WTC11 (cell line): ENCODE measurements around the gene HMGB2. TPM values are rescaled to one million over a fixed set of nuclear protein-coding genes. Genes with fewer than 3 reads are reported as not detected.

Source experiments
- ATAC-seq: fragments of 200-7000 bp; cut with Tn5 transposase; 2 replicates; pipeline ENCODE4 v1.10.0; 2021; ENCODE audit warnings: mild to moderate bottlenecking, moderate library complexity
- CTCF ChIA-PET: fragments of 300-600 bp; sonication (Branson Sonifier 250); formaldehyde crosslinking; loops from one replicate; lab custom pipeline; 2021; ENCODE audit warnings: antibody characterized with exemption; lab: Charles Lee
- POLR2A ChIA-PET: fragments of 350-600 bp; sonication (Branson Sonifier 250); formaldehyde crosslinking; loops from one replicate; lab custom pipeline; 2021; ENCODE audit warnings: antibody characterized with exemption; lab: Charles Lee
- DNase-seq: peaks from one replicate; pipeline ENCODE4 v3.0.0; 2021; ENCODE audit warnings: low spot score
- H3K27ac Mint-ChIP-seq: 2 replicates; pipeline ENCODE4 v1.8.0; 2021; ENCODE audit warnings: mixed read lengths
- H3K27me3 Mint-ChIP-seq: 2 replicates; pipeline ENCODE4 v1.8.0; 2021; ENCODE audit warnings: low read depth, mild to moderate bottlenecking, moderate library complexity, mixed read lengths
- H3K36me3 Mint-ChIP-seq: 2 replicates; pipeline ENCODE4 v1.8.0; 2021; ENCODE audit warnings: mixed read lengths
- H3K4me1 Mint-ChIP-seq: 2 replicates; pipeline ENCODE4 v1.8.0; 2022; ENCODE audit warnings: mixed read lengths
- H3K4me3 Mint-ChIP-seq: 2 replicates; pipeline ENCODE4 v1.8.0; 2021; ENCODE audit warnings: mild to moderate bottlenecking, moderate library complexity, mixed read lengths
- H3K9me3 Mint-ChIP-seq: 2 replicates; pipeline ENCODE4 v1.8.0; 2021; ENCODE audit warnings: mixed read lengths
- ESRRA ChIP-seq: sonication (generic); formaldehyde crosslinking; IDR thresholded peaks from 2 replicates; pipeline ENCODE4 v1.8.1; 2022; ENCODE audit warnings: mild to moderate bottlenecking, missing genetic modification reagents, borderline replicate concordance
- KAT7 ChIP-seq: sonication (generic); formaldehyde crosslinking; IDR thresholded peaks from 2 replicates; pipeline ENCODE4 v1.8.1; 2023; ENCODE audit warnings: missing genetic modification reagents, mild to moderate bottlenecking, borderline replicate concordance
- NR2C2 ChIP-seq: sonication (generic); formaldehyde crosslinking; IDR thresholded peaks from 2 replicates; pipeline ENCODE4 v1.8.0; 2022; ENCODE audit warnings: mild to moderate bottlenecking, missing genetic modification reagents
- NR3C1 ChIP-seq: sonication (generic); formaldehyde crosslinking; conservative IDR thresholded peaks from 2 replicates; pipeline ENCODE4 v1.8.1; 2023; ENCODE audit warnings: low read depth, mild to moderate bottlenecking, missing genetic modification reagents
- SMAD3 ChIP-seq: sonication (generic); formaldehyde crosslinking; IDR thresholded peaks from 2 replicates; pipeline ENCODE4 v1.8.0; 2022; ENCODE audit warnings: missing genetic modification reagents, mild to moderate bottlenecking, borderline replicate concordance
- SMAD4 ChIP-seq: sonication (generic); formaldehyde crosslinking; IDR thresholded peaks from 2 replicates; pipeline ENCODE4 v1.8.0; 2022; ENCODE audit warnings: mild to moderate bottlenecking, missing genetic modification reagents
- ZBTB21 ChIP-seq: sonication (generic); formaldehyde crosslinking; IDR thresholded peaks from 2 replicates; pipeline ENCODE4 v1.8.1; 2023; ENCODE audit warnings: mild to moderate bottlenecking, missing genetic modification reagents, borderline replicate concordance
- ZNF138 ChIP-seq: sonication (generic); formaldehyde crosslinking; conservative IDR thresholded peaks from 2 replicates; pipeline ENCODE4 v1.8.1; 2022; ENCODE audit warnings: mild to moderate bottlenecking, moderate library complexity, missing genetic modification reagents
- ZNF317 ChIP-seq: sonication (generic); formaldehyde crosslinking; IDR thresholded peaks from 2 replicates; pipeline ENCODE4 v1.8.1; 2023; ENCODE audit warnings: low read depth, mild to moderate bottlenecking, moderate library complexity, missing genetic modification reagents, borderline replicate concordance
- total RNA-seq: library from RNA; stranded (reverse); gene quantifications from 3 replicates; pipeline ENCODE4 v1.2.3, GENCODE V29; 2021
- TF ChIP-seq, protein P1 (sequence below): sonication (generic); formaldehyde crosslinking; IDR thresholded peaks from 2 replicates; pipeline ENCODE4 v1.8.1; 2022; ENCODE audit warnings: low read depth, missing genetic modification reagents, borderline replicate concordance
- TF ChIP-seq, protein P2 (sequence below): sonication (generic); formaldehyde crosslinking; IDR thresholded peaks from 2 replicates; pipeline ENCODE4 v1.8.1; 2022; ENCODE audit warnings: mild to moderate bottlenecking, missing genetic modification reagents, moderate library complexity, borderline replicate concordance
- TF ChIP-seq, protein P3 (sequence below): sonication (generic); formaldehyde crosslinking; IDR thresholded peaks from 2 replicates; pipeline ENCODE4 v1.8.0; 2023; ENCODE audit warnings: missing genetic modification reagents, mild to moderate bottlenecking, borderline replicate concordance
- TF ChIP-seq, protein P4 (sequence below): sonication (generic); formaldehyde crosslinking; IDR thresholded peaks from 2 replicates; pipeline ENCODE4 v1.8.0; 2022; ENCODE audit warnings: mild to moderate bottlenecking, missing genetic modification reagents
- TF ChIP-seq, protein P5 (sequence below): sonication (generic); formaldehyde crosslinking; conservative IDR thresholded peaks from 2 replicates; pipeline ENCODE4 v1.8.1; 2023; ENCODE audit warnings: mild to moderate bottlenecking, low read depth, missing genetic modification reagents, moderate library complexity
- TF ChIP-seq, protein P6 (sequence below): sonication (generic); formaldehyde crosslinking; IDR thresholded peaks from 2 replicates; pipeline ENCODE4 v1.8.0; 2022; ENCODE audit warnings: mild to moderate bottlenecking, missing genetic modification reagents
- TF ChIP-seq, protein P7 (sequence below): sonication (generic); formaldehyde crosslinking; IDR thresholded peaks from 2 replicates; pipeline ENCODE4 v1.8.1; 2022; ENCODE audit warnings: missing genetic modification reagents, borderline replicate concordance
- TF ChIP-seq, protein P8 (sequence below): sonication (generic); formaldehyde crosslinking; IDR thresholded peaks from 2 replicates; pipeline ENCODE4 v1.8.1; 2023; ENCODE audit warnings: mild to moderate bottlenecking, missing genetic modification reagents
- TF ChIP-seq, protein P9 (sequence below): sonication (generic); formaldehyde crosslinking; IDR thresholded peaks from 2 replicates; pipeline ENCODE4 v1.8.0; 2022; ENCODE audit warnings: mild to moderate bottlenecking, missing genetic modification reagents

Gene HMGB2
- total RNA-seq, 1 experiment from 2014 or later, result 279 TPM

DNA sequence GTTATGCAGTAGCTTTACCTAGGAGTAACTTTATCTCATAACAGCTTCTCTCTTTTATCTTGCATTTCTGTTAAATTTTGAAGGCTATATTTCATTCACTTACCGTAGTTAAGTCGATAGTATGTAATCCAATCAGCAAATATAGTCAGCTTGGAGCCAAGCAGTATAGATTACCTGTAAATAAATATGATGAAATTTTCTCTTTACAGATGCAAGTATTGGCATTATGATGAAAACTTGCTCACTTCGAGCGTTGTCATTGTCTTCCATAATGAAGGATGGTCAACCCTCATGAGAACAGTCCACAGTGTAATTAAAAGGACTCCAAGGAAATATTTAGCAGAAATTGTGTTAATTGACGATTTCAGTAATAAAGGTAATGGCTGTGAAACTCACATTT is 42.3 kb downstream of the HMGB2 start (continued):
- TF ChIP-seq, protein P1, sequence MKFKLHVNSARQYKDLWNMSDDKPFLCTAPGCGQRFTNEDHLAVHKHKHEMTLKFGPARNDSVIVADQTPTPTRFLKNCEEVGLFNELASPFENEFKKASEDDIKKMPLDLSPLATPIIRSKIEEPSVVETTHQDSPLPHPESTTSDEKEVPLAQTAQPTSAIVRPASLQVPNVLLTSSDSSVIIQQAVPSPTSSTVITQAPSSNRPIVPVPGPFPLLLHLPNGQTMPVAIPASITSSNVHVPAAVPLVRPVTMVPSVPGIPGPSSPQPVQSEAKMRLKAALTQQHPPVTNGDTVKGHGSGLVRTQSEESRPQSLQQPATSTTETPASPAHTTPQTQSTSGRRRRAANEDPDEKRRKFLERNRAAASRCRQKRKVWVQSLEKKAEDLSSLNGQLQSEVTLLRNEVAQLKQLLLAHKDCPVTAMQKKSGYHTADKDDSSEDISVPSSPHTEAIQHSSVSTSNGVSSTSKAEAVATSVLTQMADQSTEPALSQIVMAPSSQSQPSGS (CRISPR knock-in tag), result no peak
- TF ChIP-seq SMAD4 (CRISPR knock-in tag) (no peak), ZBTB21 (no peak), ZNF317 (CRISPR knock-in tag) (no peak), SMAD3 (CRISPR knock-in tag) (no peak), KAT7 (CRISPR knock-in tag) (no peak), NR2C2 (CRISPR knock-in tag) (no peak), NR3C1 (CRISPR knock-in tag) (no peak)

DNA sequence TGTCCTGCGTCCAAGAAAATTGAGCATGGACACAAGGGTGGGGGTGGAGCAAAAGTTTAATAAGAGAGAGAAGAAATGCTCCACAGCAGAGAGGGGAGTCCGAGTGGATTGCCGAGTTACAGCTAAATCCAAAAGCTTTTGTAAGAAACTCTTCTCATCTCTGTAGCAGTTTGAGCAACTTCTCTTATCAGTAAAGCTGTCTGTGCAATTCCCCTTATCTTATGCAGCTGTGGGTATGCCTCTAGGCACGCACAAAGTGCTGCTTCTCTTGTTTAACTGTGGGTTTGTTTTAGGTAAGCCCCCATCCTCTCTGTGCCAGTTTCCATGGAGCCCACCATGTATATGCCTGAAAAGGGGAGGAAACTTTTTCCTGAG is 44.8 kb downstream of the HMGB2 start:
- ChIA-PET POLR2A (no interaction called here), CTCF (interaction anchor here (0.8 to 5.3 kb wide), 2 partner anchors 12 to 276 kb away, joined by 3 to 57 read pairs; no protein-coding TSS in a partner anchor)
- H3K4me1 Mint-ChIP-seq, result peaks cover 2% of the 10 kb centered on the region; the same call in 1 of the 2 replicates
- H3K4me3 Mint-ChIP-seq, result no peak overlapping the region
- H3K27me3 Mint-ChIP-seq, result no peaks in the 10 kb centered on the region; the same call in 1 of the 2 replicates
- peaks cover 40% of the 10 kb centered on the region for H3K9me3 Mint-ChIP-seq
- peaks cover 40% of the 10 kb centered on the region for H3K36me3 Mint-ChIP-seq
- ATAC-seq (no peak), DNase-seq (no peak)
- no peak overlapping the region for H3K27ac Mint-ChIP-seq
- TF ChIP-seq, protein P2, sequence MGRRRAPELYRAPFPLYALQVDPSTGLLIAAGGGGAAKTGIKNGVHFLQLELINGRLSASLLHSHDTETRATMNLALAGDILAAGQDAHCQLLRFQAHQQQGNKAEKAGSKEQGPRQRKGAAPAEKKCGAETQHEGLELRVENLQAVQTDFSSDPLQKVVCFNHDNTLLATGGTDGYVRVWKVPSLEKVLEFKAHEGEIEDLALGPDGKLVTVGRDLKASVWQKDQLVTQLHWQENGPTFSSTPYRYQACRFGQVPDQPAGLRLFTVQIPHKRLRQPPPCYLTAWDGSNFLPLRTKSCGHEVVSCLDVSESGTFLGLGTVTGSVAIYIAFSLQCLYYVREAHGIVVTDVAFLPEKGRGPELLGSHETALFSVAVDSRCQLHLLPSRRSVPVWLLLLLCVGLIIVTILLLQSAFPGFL (CRISPR knock-in tag), result no peak
- TF ChIP-seq, protein P3, sequence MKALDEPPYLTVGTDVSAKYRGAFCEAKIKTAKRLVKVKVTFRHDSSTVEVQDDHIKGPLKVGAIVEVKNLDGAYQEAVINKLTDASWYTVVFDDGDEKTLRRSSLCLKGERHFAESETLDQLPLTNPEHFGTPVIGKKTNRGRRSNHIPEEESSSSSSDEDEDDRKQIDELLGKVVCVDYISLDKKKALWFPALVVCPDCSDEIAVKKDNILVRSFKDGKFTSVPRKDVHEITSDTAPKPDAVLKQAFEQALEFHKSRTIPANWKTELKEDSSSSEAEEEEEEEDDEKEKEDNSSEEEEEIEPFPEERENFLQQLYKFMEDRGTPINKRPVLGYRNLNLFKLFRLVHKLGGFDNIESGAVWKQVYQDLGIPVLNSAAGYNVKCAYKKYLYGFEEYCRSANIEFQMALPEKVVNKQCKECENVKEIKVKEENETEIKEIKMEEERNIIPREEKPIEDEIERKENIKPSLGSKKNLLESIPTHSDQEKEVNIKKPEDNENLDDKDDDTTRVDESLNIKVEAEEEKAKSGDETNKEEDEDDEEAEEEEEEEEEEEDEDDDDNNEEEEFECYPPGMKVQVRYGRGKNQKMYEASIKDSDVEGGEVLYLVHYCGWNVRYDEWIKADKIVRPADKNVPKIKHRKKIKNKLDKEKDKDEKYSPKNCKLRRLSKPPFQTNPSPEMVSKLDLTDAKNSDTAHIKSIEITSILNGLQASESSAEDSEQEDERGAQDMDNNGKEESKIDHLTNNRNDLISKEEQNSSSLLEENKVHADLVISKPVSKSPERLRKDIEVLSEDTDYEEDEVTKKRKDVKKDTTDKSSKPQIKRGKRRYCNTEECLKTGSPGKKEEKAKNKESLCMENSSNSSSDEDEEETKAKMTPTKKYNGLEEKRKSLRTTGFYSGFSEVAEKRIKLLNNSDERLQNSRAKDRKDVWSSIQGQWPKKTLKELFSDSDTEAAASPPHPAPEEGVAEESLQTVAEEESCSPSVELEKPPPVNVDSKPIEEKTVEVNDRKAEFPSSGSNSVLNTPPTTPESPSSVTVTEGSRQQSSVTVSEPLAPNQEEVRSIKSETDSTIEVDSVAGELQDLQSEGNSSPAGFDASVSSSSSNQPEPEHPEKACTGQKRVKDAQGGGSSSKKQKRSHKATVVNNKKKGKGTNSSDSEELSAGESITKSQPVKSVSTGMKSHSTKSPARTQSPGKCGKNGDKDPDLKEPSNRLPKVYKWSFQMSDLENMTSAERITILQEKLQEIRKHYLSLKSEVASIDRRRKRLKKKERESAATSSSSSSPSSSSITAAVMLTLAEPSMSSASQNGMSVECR (CRISPR knock-in tag), result no peak
- TF ChIP-seq, protein P4, sequence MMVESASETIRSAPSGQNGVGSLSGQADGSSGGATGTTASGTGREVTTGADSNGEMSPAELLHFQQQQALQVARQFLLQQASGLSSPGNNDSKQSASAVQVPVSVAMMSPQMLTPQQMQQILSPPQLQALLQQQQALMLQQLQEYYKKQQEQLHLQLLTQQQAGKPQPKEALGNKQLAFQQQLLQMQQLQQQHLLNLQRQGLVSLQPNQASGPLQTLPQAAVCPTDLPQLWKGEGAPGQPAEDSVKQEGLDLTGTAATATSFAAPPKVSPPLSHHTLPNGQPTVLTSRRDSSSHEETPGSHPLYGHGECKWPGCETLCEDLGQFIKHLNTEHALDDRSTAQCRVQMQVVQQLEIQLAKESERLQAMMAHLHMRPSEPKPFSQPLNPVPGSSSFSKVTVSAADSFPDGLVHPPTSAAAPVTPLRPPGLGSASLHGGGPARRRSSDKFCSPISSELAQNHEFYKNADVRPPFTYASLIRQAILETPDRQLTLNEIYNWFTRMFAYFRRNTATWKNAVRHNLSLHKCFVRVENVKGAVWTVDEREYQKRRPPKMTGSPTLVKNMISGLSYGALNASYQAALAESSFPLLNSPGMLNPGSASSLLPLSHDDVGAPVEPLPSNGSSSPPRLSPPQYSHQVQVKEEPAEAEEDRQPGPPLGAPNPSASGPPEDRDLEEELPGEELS, result no peak
- TF ChIP-seq KAT7 (CRISPR knock-in tag) (no peak), ESRRA (CRISPR knock-in tag) (no peak), ZNF138 (CRISPR knock-in tag) (no peak), NR2C2 (CRISPR knock-in tag) (no peak)
- TF ChIP-seq, protein P5, sequence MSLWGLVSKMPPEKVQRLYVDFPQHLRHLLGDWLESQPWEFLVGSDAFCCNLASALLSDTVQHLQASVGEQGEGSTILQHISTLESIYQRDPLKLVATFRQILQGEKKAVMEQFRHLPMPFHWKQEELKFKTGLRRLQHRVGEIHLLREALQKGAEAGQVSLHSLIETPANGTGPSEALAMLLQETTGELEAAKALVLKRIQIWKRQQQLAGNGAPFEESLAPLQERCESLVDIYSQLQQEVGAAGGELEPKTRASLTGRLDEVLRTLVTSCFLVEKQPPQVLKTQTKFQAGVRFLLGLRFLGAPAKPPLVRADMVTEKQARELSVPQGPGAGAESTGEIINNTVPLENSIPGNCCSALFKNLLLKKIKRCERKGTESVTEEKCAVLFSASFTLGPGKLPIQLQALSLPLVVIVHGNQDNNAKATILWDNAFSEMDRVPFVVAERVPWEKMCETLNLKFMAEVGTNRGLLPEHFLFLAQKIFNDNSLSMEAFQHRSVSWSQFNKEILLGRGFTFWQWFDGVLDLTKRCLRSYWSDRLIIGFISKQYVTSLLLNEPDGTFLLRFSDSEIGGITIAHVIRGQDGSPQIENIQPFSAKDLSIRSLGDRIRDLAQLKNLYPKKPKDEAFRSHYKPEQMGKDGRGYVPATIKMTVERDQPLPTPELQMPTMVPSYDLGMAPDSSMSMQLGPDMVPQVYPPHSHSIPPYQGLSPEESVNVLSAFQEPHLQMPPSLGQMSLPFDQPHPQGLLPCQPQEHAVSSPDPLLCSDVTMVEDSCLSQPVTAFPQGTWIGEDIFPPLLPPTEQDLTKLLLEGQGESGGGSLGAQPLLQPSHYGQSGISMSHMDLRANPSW, result no peak
- TF ChIP-seq, protein P6, sequence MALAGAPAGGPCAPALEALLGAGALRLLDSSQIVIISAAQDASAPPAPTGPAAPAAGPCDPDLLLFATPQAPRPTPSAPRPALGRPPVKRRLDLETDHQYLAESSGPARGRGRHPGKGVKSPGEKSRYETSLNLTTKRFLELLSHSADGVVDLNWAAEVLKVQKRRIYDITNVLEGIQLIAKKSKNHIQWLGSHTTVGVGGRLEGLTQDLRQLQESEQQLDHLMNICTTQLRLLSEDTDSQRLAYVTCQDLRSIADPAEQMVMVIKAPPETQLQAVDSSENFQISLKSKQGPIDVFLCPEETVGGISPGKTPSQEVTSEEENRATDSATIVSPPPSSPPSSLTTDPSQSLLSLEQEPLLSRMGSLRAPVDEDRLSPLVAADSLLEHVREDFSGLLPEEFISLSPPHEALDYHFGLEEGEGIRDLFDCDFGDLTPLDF (CRISPR knock-in tag), result no peak
- TF ChIP-seq, protein P7, sequence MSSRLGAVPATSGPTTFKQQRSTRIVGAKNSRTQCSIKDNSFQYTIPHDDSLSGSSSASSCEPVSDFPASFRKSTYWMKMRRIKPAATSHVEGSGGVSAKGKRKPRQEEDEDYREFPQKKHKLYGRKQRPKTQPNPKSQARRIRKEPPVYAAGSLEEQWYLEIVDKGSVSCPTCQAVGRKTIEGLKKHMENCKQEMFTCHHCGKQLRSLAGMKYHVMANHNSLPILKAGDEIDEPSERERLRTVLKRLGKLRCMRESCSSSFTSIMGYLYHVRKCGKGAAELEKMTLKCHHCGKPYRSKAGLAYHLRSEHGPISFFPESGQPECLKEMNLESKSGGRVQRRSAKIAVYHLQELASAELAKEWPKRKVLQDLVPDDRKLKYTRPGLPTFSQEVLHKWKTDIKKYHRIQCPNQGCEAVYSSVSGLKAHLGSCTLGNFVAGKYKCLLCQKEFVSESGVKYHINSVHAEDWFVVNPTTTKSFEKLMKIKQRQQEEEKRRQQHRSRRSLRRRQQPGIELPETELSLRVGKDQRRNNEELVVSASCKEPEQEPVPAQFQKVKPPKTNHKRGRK (CRISPR knock-in tag), result no peak
- TF ChIP-seq, protein P8, sequence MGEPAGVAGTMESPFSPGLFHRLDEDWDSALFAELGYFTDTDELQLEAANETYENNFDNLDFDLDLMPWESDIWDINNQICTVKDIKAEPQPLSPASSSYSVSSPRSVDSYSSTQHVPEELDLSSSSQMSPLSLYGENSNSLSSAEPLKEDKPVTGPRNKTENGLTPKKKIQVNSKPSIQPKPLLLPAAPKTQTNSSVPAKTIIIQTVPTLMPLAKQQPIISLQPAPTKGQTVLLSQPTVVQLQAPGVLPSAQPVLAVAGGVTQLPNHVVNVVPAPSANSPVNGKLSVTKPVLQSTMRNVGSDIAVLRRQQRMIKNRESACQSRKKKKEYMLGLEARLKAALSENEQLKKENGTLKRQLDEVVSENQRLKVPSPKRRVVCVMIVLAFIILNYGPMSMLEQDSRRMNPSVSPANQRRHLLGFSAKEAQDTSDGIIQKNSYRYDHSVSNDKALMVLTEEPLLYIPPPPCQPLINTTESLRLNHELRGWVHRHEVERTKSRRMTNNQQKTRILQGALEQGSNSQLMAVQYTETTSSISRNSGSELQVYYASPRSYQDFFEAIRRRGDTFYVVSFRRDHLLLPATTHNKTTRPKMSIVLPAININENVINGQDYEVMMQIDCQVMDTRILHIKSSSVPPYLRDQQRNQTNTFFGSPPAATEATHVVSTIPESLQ (CRISPR knock-in tag), result no peak
- TF ChIP-seq, protein P9, sequence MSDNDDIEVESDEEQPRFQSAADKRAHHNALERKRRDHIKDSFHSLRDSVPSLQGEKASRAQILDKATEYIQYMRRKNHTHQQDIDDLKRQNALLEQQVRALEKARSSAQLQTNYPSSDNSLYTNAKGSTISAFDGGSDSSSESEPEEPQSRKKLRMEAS (CRISPR knock-in tag), result no peak
